ENCODE measurements around the gene EPHB1.

EPHB1 gene

DNA sequence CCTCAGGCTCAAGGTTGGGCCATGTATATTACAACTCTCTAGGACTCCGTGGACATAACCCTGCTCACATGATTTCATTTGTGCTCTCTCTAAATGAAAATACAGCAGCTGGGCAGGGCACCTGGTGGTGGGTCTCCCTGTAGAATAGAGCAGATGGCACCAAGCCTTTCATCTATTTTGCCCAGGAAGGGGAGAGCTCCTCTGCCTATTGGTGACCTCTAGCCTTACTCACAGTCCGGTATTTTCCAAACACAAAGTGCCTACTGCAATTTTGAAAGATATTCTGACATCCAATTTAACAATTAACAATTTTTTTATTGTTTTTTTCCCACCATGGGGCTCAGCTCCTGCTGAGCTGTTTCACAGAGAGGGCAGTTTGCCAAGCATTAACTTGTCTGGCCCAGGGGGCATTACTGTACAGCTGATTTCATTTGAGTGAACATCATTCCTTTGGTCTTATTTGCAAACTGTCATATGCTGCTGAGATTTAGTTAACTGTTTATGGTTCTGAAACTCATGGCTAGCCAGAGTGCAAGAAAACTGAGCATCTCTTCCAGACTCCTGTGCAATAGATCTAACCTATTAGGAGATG is 474.0 kb downstream of the EPHB1 start:
- DNase-seq = no peak

DNA sequence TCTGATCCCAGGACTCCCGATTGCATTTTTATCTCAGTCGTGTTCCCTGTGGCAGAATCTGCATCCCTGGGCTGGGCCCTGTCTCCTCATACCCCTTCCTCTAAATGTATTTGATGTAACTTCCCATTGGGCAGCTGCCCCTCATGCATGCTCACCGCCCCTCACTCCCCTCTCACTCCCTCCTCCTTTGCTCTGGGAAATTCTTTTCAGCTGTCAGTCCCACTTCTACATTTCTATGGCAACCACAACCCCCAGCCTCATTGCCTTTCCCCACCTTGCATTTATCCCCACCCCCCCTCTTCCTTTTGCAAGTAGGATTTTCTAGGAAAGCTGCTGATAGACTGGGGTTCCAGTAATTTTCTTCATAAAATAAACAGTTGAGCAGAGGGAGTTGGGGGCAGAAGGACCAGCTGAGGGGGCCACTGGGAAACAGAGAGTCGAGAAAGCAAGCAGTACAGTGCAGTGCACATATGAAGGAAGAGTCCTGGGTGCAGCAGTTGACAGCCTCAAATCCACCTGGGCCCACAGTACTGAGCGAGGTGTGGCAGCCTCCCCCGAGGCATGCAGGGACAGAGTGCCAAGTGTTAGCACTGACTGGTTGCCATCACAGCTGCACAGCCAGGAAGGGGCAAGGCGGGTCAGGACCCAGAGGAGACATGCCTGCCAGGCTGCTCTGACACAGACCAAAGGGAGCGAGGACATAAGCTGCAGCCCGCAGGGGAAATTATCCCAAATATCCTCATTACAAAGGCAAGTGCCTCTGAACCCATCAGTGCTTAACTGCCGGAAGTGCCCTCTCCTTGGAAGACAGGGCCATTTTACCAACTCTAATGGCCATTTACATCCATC is 476.3 kb downstream of the EPHB1 start:
- no peak for DNase-seq

DNA sequence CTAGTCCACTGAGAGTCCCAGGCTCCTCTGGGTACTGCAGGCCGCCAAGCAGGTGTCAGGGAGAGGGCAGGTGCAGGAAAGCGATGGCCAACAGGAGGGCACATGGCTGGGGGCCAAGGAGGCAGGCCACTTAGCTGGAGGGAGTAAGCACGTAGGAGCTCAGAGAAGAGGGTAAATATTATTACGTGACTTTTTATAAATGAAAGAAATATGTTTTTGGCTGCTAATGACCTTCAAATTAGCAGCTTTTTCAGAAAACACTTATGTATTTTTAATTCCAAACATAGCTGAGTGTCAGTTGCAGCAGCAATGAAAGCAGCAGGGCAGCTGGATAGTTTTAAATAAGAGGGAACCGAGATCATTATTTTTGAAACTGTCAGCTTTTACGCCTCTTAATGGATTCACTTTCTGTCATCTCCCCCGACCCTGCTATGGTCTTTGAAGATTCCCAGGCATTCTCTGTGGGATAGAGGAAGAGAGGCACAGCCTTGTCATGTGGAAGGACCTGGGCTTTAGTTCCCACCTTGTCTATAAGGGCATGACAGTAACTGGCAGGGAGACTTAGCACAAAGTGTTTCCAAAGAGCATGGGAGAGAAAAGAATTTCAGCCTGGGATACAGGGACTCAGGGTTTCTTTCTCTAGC is 477.1 kb downstream of the EPHB1 start:
- no peak for DNase-seq

DNA sequence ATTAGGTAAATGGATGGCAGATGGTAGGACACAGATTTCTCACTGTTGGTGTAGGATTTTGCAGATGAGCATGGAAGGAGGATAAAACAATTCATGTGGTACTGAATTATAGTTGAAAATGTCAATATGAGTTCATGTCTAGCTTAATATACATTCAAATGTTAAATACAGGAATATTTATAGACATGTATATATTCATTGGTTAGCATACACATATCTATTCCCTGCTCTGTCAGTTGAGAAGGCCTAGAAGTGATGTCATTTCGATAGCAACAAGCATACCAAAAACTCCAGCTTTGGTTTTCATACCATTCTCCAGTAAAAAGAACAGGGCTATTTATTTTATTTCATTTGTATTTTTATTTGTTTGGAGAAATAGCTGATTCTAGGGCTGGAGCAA is 497.1 kb downstream of the EPHB1 start:
- no peak for DNase-seq

DNA sequence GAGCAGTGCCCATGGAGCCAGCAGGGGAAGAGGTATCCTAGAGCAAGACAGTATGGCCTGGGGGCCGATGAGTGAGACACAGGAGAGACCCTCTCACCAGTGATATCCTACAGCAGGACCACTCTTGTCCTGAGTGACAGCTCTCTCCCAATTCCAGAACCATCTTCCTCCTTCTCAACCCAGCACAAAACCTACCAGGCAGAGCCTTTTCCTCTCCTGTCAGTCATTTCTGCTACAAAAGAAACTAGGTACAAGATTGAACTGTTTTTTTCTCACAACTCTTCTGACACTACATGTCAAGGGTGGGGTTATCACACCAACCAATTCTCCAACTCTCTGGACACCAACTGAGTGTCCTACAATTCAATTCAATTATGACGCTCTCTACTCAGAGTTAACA is 506.6 kb downstream of the EPHB1 start:
- no peak for DNase-seq

DNA sequence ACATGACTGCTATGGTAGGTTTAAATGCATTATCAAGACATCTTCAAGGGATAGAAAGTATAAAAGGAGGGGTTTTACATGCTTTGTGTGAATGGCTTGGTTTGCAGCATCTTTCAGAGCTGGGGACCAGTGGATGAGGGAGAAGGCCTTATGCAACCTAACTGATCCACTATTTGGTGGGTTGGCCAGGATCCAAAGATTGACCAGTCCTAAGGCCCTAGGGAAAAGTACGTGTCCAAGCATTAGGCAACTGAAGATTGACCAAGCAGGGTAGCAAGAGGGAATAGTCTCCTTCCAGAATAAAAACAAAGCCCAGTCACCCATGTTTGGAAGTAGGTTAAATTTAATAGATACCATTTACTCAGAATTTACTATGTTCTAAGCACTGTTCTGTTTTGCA is 509.3 kb downstream of the EPHB1 start:
- DNase-seq = no peak
